HG03571 (cell line): ENCODE measurements around the gene ZNF823.
"Not testable (repeated sequence)": the region's sequence is repeated elsewhere in the genome, so short reads cannot be mapped to it uniquely, and the experiment has no call there.

Experiments
- ATAC-seq: cut with Tn5 transposase; IDR thresholded peaks from one replicate; pipeline ENCODE4 v1.9.1; 2021; ENCODE audit not compliant: unreplicated experiment

ZNF823 gene

GRCh38 chr19:11684987-11685675 is 53.6 kb downstream of the ZNF823 start:
- ATAC-seq = no peak

GRCh38 chr19:11680689-11681302 is 58.0 kb downstream of the ZNF823 start:
- ATAC-seq = no peak

DNA sequence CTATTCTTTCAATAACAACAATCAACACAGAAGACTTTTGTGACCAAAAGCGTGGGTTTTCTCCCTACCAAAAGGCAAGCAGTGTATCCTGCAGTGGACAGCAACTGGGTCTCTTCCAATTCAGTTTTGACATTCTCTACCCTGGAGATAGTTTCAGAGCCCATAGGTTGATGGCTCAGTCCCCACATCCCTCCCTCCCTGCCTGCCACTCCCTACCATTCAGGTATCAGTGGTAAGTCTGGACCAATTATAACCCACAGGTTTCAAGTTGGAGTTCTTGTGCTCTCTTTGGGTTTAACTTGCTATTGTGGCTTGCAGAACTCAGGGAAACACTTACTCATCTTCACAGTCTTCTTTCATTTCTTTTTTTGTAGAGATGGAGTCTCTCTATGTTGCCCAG is 60.2 kb downstream of the ZNF823 start:
- ATAC-seq = no peak

DNA sequence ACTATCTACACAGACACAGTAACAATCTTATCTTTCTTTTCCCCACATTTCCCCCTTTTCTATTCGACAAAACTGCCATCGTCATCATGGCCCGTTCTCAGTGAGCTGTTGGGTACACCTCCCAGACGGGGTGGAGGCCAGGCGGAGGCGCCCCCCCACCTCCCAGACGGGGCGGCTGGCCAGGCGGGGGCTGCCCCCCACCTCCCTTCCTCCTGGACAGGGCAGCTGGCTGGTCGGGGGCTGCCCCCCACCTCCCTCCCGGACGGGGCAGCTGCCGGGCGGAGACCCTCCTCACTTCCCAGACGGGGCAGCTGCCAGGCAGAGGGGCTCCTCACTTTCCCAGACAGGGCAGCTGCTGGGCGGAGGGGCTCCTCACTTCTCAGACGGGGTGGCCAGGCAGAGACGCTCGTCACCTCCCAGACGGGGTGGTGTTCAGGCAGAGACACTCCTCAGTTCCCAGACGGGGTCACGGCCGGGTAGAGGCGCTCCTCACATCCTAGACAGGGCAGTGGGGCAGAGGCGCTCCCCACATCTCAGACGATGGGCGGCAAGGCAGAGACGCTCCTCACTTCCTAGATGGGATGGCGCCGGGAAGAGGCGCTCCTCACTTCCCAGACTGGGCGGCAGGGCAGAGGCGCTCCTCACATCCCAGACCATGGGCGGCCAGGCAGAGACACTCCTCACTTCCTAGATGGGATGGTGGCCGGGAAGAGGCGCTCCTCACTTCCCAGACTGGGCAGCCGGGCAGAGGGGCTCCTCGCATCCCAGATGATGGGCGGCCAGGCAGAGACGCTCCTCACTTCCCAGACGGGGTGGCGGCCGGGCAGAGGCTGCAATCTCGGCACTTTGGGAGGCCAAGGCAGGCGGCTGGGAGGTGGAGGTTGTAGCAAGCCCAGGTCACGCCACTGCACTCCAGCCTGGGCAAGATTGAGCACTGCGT is 61.8 kb downstream of the ZNF823 start:
- not testable (repeated sequence) for ATAC-seq

GRCh38 chr19:11675569-11675968 is 63.2 kb downstream of the ZNF823 start:
- ATAC-seq = no peak

DNA sequence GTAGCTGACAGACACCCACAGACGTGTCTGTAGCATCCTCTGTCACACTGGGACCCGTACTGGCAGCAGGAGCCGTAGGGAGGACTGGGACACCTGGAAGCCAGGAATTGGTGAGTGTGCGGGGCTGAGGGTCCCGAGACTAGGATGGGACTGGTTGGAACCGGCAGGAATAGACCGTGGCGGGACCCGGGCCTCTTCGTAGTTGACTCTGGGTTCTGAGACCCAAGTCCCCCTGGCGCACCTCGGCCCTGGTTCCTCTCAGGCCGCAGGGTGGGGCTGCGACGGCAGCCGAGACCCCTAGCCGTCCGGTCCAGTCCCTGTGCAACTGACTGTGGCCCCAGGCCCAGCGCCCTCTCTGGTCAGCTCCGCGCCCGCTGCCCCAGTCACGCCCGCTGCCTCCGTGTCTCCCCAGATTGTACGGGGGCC is 64.7 kb downstream of the ZNF823 start:
- ATAC-seq = no peak

GRCh38 chr19:11673608-11674041 is 65.1 kb downstream of the ZNF823 start:
- no peak for ATAC-seq
